GM21528 (cell line): ENCODE data around the gene CYBC1.

Experiments
- ATAC-seq: cut with Tn5 transposase; IDR thresholded peaks from one replicate; pipeline ENCODE4 v1.9.1; 2021; ENCODE audit warnings: mild to moderate bottlenecking, moderate library complexity; ENCODE audit not compliant: unreplicated experiment, low FRiP score

CYBC1 gene

DNA sequence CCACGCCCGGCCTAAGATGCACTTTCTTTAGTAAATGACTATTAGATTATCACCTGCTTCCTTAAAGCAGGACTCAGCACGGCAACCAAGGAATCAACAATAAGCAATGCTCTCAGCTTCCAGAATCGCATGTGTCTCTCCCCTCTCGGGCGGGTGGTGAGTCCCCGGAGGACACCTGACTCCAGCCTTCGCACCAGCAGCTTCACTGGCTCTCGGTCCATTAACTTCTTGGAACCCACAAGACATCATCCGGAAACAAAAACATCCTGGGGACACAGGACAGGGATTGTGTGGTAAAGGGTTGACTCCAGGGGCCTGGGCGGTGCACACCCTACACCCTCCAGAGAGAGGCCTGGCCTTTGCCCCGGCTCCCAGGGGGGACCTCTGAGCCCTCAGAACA, 56.3 kb downstream of the CYBC1 start:
- ATAC-seq: no peak

DNA sequence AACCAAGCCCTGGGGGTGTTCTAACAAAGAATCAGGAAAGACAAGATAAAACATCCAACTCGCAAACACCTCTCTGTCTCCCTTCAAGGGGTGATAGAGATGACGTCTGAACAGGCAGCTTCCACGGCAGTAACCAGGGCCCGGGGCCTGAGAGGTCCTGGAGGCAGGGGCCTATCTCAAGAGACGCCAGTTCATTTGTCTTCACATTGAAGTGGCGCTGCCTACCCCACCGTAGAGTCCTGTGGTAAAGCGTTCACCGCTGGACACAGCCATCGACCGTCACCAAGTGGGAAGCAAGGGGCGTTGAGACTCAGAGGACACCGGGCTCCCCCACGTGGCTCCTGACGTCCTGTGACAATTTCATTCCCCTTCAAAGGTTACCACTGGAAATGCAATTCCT, 57.6 kb downstream of the CYBC1 start:
- no peak for ATAC-seq
